ENCODE results near the gene NIT2. TPM values are rescaled to one million over a fixed set of nuclear protein-coding genes. Genes with fewer than 3 reads are reported as not detected.

NIT2 gene
- polyA plus RNA-seq, 3 donors, result 15.1 to 30.5 (median 24.6) TPM

DNA sequence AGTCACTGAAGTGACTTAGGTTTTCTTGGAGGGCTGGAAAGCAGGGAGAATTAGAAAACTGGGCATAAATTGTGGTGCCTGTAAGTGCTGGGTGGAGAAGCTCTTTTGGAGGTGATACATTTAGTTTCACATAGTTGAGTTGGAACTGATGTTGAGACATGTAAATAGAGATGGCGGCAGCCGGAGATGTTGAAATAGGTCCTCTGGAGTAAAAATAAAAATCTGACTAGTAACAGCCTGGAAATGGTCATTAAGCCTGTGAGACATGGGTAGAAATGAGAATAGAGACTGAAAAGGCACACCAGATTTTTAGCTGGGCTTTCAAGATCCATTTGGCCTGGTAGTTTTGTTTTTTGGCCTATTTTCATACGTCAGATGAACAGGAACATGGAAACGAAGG lies 2.9 kb upstream of the NIT2 start:
- 50% methylated on average over 2 of the region's 4 CpGs for WGBS (ENCODE audit: insufficient coverage)
- Histone ChIP-seq H4K20me1 (ENCODE audit: insufficient read depth, low read length) (no peaks in the 10 kb centered on the region), H3K27me3 (ENCODE audit: control insufficient read depth in 2 of 2, insufficient read depth in 2 of 2, low read length in 2 of 2) (no peaks in the 10 kb centered on the region)

DNA sequence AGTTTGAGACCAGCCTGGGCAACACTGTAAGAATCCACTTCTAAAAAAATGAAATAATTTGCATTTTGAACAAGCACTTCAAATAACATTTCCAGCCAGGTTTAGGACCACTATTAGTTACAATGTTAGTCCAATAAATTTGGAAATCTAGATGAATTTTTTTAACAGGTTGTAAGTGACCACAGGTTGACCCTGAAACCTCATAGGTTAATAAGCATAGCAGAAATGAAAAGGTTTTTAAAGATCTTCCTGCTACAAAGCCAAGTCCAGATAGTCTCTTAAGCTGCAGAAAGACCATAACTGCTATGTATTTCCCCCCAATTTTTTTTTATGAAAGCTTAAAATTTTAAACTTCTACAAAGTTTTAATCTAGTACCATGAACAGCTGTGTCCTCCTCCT lies 1.5 kb upstream of the NIT2 start:
- no peaks in the 10 kb centered on the region for H4K20me1 ChIP-seq (ENCODE audit: insufficient read depth, low read length)
- no peak overlapping the region for H3K9ac ChIP-seq (ENCODE audit: insufficient read depth, low read length, poor library complexity, severe bottlenecking)
- Mint-ChIP-seq H3K9me3 (no peaks in the 10 kb centered on the region), H3K4me1 (peaks cover 21% of the 10 kb centered on the region), H3K27me3 (ENCODE audit: low read depth in 3 of 3) (peaks cover 0 to 2% (median 0%) of the 10 kb centered on the region in 3 donors), H3K4me3 (no peak overlapping the region), H3K36me3 (no peaks in the 10 kb centered on the region), H3K27ac (no peak overlapping the region)
- intact Hi-C loops (cut with micrococcal nuclease), result no loop called here
- H3K4me3 ChIP-seq (replicated peaks in 1 of 3; ENCODE audit: low read depth in 2 of 3, low read length in 3 of 3), result no peak overlapping the region
- H3K4me1 ChIP-seq (ENCODE audit: control insufficient read depth in 1 of 2, insufficient read depth in 2 of 2, low read length in 2 of 2), result peaks cover 12 to 16% of the 10 kb centered on the region in 2 donors
- H2AFZ ChIP-seq (ENCODE audit: insufficient read depth, low read depth, low read length, poor library complexity, severe bottlenecking), result no peak overlapping the region
- H3K79me2 ChIP-seq (ENCODE audit: insufficient read depth, low read length), result no peaks in the 10 kb centered on the region
- TF ChIP-seq, protein P1, sequence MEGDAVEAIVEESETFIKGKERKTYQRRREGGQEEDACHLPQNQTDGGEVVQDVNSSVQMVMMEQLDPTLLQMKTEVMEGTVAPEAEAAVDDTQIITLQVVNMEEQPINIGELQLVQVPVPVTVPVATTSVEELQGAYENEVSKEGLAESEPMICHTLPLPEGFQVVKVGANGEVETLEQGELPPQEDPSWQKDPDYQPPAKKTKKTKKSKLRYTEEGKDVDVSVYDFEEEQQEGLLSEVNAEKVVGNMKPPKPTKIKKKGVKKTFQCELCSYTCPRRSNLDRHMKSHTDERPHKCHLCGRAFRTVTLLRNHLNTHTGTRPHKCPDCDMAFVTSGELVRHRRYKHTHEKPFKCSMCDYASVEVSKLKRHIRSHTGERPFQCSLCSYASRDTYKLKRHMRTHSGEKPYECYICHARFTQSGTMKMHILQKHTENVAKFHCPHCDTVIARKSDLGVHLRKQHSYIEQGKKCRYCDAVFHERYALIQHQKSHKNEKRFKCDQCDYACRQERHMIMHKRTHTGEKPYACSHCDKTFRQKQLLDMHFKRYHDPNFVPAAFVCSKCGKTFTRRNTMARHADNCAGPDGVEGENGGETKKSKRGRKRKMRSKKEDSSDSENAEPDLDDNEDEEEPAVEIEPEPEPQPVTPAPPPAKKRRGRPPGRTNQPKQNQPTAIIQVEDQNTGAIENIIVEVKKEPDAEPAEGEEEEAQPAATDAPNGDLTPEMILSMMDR (IDR thresholded peaks at IDR 0.05), result no peak
- H3K27me3 ChIP-seq (ENCODE audit: control insufficient read depth in 2 of 2, insufficient read depth in 2 of 2, low read length in 2 of 2), result no peaks in the 10 kb centered on the region
- no peak for DNase-seq
- H3K27ac ChIP-seq (ENCODE audit: low read depth in 1 of 2, low read length in 2 of 2), result no peak overlapping the region
- no peaks in the 10 kb centered on the region for H3K9me3 ChIP-seq (replicated peaks in 1 of 2; ENCODE audit: control insufficient read depth in 1 of 2, insufficient read depth in 1 of 2, low read length in 2 of 2)
- no peaks in the 10 kb centered on the region for H3K36me3 ChIP-seq (replicated peaks in 1 of 2; ENCODE audit: control insufficient read depth in 1 of 2, insufficient read depth in 2 of 2, low read length in 2 of 2)
- H3K4me2 ChIP-seq (replicated peaks; ENCODE audit: extremely low read depth, low read length, poor library complexity, severe bottlenecking), result no peak overlapping the region

More for the DNA sequence above, 2.9 kb upstream of the NIT2 start:
- Histone ChIP-seq H3K4me3 (replicated peaks in 1 of 3; ENCODE audit: low read depth in 2 of 3, low read length in 3 of 3) (no peak overlapping the region), H3K9ac (ENCODE audit: insufficient read depth, low read length, poor library complexity, severe bottlenecking) (no peak overlapping the region), H3K9me3 (replicated peaks in 1 of 2; ENCODE audit: control insufficient read depth in 1 of 2, insufficient read depth in 1 of 2, low read length in 2 of 2) (no peaks in the 10 kb centered on the region), H3K4me1 (ENCODE audit: control insufficient read depth in 1 of 2, insufficient read depth in 2 of 2, low read length in 2 of 2) (peaks cover 12 to 16% of the 10 kb centered on the region in 2 donors), H3K4me2 (replicated peaks; ENCODE audit: extremely low read depth, low read length, poor library complexity, severe bottlenecking) (no peak overlapping the region), H2AFZ (ENCODE audit: insufficient read depth, low read depth, low read length, poor library complexity, severe bottlenecking) (no peak overlapping the region), H3K79me2 (ENCODE audit: insufficient read depth, low read length) (no peaks in the 10 kb centered on the region), H3K27ac (ENCODE audit: low read depth in 1 of 2, low read length in 2 of 2) (no peak overlapping the region), H3K36me3 (replicated peaks in 1 of 2; ENCODE audit: control insufficient read depth in 1 of 2, insufficient read depth in 2 of 2, low read length in 2 of 2) (peaks cover 0 to 9% of the 10 kb centered on the region in 2 donors)
- intact Hi-C loops (cut with micrococcal nuclease), result no loop called here
- no peak overlapping the region for H3K4me3 Mint-ChIP-seq
- peaks cover 10 to 11% of the 10 kb centered on the region in 2 donors for H3K36me3 Mint-ChIP-seq
- TF ChIP-seq, protein P1 (IDR thresholded peaks at IDR 0.05), result no peak
- H3K27me3 Mint-ChIP-seq (ENCODE audit: low read depth in 3 of 3), result peaks cover 0 to 2% (median 0%) of the 10 kb centered on the region in 3 donors
- H3K9me3 Mint-ChIP-seq, result peaks cover 0 to 11% (median 4%) of the 10 kb centered on the region in 7 donors
- no peak overlapping the region for H3K27ac Mint-ChIP-seq
- no peak for DNase-seq
- H3K4me1 Mint-ChIP-seq, result peaks cover 21% of the 10 kb centered on the region
